Daoy (cell line): ENCODE data around the gene OR2H1. TPM values are rescaled to one million over a fixed set of nuclear protein-coding genes. Genes with fewer than 3 reads are reported as not detected.
"Not testable (repeated sequence)": the region's sequence is repeated elsewhere in the genome, so short reads cannot be mapped to it uniquely, and the experiment has no call there.

Experiments used
- DNase-seq: peaks from one replicate; pipeline ENCODE4 v3.0.0-alpha.2; 2015; ENCODE audit warnings: low read depth
- total RNA-seq: library from RNA; depleted of rRNA; stranded (reverse); fragments of >200 nt; shearing (Covaris generic); gene quantifications from 2 replicates; pipeline ENCODE4 v1.2.3, GENCODE V29; 2014; rRNA removed

OR2H1 gene
- total RNA-seq = not detected in 2 replicates

DNA sequence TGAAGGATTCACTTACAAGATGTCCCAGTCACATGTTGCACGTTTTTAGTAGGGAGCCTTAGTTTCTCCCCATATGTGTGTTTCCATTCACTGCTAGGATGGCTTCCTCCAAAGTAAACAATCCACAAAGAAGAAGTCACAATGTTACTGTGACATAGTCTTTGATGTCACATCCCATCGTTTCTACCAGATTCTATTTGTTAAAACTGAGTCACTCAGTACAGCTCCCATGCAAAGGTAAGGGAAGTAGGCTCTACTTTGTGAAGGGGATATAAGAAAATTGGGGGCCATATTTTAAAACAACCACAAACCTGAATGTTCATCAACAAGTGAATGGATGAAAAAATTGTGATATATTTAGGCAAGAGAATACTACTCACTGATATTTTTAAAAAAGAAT is at the start of gene OR2H1, which contains the start of gene OR11A1:
Gene OR2H1, plus strand, starts transcription at position 185 of the 400 bp plus-strand sequence. CDS start 4,615 bp downstream, outside the sequence.
Gene OR11A1, minus strand, starts transcription at position 101 of the 400 bp plus-strand sequence. CDS start 29,430 bp downstream, outside the sequence.
- DNase-seq = no peak

DNA sequence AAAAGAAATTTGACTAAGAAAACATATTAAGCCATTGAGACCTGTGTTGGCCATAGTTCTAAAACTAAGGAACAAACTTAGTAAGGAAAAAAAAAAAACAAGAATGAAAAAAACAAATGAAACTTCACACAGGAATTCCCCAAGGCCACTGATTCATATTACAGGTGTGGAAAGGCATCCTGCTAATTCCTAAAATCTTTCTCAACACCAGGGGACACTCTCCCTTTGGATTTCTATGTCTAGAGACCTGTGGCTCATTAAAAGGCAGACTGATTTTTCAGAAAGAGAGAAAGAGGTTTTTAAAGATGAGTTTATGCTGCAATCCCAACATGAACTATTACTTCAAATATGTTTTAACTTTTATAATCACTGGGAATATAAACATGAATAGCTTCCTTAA is 42.4 kb upstream of the OR2H1 start, which contains the start of gene OR12D1:
Gene OR12D1, plus strand, starts transcription at position 341 of the 400 bp plus-strand sequence.
- DNase-seq = peak; percentile 15

DNA sequence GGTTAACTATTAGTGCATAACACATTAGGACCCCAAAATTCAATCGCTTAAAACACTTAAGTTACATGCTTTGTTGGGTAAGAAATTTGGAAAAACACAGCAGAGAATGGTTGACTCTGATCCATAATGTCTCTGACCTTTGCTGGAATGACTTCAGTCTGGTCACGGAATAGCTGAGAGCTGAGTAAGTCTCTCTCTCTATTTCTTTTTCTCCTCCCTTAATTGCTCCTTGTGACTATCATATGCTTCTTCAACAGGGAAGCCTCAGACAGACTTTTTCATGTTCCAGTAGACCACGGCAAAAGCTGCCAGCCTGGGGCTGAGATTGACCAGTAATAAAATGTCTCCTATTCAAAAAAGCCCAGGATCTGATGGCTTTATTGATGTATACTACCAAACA is 37.4 kb upstream of the OR2H1 start:
- DNase-seq = peak; percentile 27

DNA sequence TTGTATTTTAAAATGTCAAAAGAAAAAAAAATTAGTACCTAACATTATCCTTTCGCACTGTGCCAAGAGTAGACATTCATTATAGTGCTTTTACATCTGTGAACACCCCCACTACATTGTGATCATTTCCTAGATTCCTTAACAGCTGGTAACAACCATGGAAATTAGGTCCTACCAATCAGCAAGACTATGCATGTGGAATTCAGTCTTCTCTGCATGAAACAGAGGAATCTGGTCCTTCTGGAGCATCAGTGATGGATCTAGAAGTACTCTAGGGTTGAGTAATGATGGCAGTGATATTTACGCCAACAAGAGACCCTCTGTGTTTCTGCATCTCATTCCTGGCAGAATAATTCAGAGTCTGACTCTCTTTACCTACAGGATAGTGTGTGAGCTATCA is 32.8 kb upstream of the OR2H1 start:
- no peak for DNase-seq

DNA sequence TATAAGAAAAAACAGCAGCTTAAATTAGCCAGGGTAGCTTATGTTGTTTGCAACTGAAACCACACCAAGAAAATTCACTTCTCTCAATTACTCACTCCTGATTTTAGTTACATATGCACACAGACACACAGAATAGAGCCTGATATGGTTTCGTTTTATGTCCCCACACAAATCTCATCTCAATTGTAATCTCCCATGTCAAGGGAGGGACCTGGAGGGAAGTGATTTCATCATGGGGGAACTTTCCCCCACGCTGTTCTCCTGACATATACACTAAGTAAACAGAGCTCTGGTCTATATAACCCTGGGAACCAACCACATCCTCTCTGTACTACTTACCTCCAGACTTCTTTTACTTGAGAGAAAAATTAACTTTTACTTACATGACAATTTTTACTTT is 32.4 kb upstream of the OR2H1 start:
- DNase-seq = peak; percentile 15

DNA sequence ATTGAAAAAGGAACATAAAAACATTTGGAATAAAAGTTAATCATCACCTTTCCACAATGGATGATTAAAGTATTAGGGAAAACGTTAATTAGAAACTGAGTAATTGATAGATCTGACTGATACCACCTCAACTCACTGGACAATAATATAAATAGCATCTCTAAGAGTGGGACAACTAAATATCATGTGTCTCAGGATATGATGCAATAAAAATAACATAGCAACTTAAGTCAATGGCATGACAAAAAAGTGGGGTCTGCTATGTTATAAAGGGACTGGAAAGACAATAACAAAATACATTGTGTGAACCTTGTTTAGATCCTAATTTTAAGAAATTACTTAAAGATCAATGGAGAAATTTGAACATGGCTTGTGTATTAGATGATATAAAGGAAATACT is 31.9 kb upstream of the OR2H1 start:
- no peak for DNase-seq

DNA sequence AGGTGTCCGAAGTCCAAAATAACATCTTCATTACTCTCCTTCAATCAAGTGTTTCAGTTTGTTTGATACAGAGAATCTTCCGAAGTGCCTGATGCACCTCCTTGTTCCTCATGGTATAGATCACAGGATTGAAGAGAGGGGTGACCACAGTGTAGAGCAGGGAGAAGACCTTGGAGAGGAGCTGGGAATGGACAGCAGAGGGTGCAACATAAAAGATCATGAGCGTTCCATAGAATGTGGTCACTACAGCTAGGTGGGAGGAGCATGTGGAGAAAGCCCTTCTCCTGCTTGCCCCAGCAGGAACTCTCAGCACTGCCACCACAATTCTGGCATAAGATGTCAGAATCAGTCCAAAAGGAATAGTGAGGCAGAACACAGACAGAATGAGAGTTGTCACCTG is 30.3 kb upstream of the OR2H1 start:
- DNase-seq = no peak

DNA sequence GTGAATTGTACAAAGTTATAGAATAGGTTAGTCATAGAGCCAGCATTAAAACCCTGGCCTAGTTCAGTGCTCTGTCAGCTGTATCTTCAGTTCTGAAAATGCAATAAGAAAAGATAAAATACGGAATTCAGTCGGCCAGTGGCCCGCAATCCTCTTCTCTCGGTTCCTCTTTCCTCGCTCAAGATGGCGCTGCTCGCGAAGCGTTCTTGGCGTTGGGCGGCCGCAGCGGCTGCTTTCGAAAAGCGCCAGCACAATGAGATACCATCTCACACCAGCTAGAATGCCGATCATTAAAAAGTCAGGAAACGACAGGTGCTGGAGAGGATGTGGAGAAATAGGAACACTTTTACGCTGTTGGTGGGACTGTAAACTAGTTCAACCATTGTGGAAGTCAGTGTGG is 20.2 kb upstream of the OR2H1 start:
- peak; percentile 61 for DNase-seq

DNA sequence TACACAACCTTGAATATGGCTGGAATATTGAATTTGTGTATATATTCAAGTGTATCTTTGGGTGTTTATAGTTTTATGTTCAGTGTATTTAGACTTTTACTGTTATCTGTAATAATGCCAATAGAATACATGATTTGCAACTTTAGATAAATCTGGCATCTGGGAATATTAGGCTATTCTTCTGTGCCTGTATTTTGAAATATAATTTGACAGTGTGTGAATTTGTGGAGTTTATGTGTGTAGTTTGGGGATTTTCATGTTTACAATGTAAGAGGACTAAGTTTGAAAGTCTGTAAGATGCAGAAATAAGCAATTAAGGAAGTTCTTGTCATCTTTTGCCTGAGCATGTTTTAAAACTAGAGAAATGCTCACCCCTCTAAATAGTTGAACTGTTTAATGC is 17.9 kb upstream of the OR2H1 start, which contains the start of gene OR10C1:
Gene OR10C1, plus strand, starts transcription at position 301 of the 400 bp plus-strand sequence. CDS start 710 bp downstream, outside the sequence.
- DNase-seq = no peak

DNA sequence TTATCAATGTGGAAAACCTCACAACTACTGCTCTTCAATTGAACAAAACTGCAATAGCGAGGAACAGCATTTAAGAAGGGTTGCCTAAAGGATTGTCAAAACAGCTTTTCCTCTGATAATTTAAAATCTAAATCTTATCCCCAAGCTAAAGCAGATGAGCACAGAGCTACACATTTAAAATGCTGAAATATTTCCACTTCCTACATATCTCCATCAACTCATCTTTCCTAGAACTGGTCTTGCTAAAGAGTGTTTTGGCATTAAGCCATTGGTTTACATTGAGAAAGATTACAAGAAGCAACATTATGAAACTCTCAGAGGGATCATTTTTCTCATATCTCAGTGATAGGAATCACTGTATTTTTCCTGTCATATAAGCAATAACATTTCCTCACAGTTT is 14.2 kb upstream of the OR2H1 start:
- DNase-seq = no peak

DNA sequence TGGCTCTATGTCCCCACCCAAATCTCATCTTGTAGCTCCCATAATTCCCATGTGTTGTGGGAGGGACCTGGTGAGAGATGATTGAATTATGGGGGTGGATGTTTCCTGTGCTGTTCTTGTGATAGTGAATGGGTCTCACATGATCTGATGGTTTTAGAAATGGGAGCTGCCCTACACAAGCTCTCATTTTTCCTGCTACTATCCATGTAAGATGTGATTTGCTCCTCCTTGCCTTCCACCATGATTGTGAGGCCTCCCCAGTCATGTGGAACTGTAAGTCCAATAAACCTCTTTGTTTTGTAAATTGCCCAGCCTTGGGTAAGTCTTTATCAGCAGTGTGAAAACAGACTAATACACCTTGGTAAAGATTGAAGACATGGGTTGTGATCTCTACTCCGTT is 12.9 kb upstream of the OR2H1 start:
- not testable (repeated sequence) for DNase-seq

DNA sequence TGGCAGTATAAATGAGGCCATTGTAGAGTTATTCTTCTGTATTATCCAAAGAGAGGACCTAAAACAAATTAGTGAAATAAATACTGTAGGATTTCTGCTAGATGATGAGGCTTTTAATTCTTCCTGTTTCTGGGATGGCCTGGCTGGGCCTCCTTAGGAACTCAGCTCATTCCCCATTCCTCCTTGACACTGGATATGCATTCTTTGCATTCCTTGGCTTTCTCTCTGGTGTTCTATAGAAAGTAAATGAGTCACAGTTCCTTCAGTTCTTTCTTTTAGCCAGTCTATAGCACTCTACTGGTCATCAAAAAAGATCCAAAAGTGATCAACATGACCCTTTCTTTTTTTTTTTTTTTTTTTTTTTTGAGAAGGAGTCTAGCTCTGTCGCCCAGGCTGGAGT is 9.3 kb upstream of the OR2H1 start:
- peak; percentile 68 for DNase-seq

DNA sequence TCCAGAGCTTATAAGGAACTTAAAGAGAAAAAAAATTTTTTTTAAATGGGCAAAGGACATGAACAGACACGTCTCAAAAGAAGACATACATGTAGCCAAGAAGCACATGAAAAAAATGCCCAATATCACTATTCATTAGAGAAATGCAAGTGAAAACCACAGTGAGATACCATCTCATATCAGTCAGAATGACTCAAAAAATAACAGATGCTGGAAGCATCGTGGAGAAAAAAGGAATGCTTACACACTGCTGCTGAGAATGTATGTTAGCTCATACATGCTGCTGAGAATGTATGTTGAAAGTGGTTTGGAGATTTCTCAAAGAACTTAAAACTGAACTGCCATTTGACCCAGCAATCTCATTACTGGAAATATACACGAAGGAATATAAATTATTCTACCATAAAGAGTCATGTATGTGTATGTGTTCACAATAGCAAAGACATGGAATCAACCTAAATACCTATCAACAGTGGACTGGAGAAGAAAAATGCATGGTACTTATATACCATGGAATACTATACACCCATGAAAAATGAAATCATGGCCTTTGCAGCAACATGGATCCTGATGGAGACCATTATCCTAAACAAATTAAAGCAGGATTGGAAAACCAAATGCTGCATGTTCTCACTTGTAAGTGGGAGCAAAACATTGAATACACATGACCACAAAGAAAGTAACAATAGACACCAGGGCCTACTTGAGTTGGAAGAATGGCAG is 5.3 kb upstream of the OR2H1 start:
- DNase-seq = peak; percentile 49

DNA sequence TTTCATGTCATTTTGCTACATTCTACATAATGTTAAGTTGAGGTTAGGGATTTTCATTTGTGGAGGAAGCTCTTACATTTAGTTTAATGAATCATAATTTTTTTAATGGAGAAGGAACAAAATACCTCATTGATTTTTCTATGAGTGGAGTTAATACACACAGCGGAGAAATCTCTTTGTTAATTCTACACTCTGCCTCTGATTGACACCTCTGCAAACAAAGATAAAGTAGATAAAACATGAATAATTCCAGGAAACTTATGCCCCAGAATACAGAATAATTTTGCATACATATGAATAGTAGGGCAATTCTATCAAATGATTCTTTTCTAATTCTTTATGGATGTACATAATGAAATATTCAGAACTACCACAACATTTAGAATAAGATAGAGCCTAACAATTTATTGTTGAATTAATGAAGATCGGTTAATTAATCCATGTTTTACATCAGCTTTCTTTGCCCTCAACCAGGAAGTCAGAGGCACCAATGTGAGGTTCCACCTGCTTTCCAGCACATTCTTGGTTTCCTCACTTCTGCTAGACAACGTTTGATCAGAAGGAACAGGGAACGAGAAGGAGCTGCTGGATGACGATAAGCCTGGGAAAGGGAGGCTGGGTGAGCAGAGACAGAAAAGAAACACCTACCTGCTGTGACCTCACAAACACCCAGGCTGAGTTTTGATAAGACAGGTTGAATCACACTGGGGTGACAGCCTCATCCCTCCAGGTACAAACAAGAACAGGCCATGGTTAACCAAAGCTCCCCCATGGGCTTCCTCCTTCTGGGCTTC is 4.3 kb downstream of the OR2H1 start:
- DNase-seq = no peak

DNA sequence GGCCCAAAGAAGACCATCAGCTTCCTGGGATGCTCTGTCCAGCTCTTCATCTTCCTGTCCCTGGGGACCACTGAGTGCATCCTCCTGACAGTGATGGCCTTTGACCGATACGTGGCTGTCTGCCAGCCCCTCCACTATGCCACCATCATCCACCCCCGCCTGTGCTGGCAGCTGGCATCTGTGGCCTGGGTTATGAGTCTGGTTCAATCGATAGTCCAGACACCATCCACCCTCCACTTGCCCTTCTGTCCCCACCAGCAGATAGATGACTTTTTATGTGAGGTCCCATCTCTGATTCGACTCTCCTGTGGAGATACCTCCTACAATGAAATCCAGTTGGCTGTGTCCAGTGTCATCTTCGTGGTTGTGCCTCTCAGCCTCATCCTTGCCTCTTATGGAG is 5.1 kb downstream of the OR2H1 start:
- DNase-seq = no peak

DNA sequence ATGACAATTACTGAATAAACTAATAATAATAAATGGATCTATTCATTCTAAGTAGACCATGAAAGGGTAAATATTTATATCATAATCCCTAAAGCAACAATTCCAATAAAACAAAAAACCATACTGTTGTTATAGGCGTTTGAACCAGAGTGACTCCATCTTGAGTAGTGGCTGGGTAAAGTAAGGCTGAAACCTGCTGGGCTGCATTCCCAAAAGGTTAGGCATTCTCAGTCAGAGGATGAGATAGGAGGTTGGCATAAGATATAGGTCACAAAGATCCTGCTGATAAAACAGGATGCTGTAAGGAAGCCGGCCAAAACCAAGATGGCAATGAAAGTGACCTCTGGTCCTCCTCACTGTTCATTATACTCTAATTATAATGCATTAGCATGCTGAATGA is 8.3 kb downstream of the OR2H1 start:
- DNase-seq = no peak

DNA sequence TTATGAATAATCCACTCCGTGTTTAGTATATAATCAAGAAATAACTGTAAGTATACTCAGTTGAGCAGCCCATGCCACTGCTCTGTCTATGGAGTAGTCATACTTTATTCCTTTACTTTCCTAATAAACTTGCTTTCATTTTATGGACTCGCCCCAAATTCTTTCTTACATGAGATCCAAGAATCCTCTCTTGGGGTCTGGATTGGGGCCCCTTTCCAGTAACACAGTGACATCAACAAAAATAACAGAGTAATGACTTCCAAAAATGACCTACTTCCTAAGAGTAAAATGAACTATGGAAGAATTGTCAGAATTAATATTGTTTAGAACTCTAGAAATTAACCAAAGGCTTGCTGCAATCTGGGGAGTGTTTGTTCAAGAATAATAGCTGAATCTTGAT is 8.8 kb downstream of the OR2H1 start:
- no peak for DNase-seq

DNA sequence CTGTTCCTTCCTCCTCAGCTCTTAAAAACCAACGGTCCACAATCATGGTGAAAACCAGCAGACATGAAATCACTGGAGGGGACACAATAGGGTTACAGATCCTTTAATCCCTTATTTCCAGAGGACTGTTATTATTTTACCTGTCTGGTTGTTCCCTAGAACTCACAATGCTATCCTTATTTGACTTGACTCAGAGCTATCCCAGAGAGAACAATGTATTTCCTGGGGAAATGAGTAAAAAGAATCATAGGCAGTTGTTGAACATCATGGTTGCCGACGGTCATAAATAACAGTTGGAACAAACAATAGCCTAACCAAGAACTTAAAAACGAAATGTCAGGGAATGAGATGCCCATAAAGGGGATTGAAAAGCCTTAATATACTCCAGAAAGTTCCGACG is 9.3 kb downstream of the OR2H1 start:
- DNase-seq = no peak

DNA sequence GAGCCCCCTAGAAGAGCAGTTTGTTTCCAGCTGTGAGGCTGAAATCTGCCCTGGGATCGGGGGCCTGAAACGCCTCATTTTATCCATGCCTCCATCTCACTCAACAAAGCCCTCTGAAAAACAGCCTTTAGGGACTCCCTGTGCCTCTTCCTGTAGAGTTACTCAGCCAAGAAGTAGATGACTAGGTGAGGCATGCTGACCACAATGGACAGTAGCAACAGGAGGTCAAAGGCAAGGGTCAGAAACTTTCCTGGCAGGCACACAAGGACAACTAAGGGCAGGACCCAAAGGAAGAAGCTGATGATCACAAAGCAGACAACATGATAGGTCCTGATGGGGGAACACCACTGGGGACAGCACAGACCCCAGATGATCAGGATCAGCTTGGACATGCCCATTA is 18.0 kb downstream of the OR2H1 start:
- DNase-seq = no peak

DNA sequence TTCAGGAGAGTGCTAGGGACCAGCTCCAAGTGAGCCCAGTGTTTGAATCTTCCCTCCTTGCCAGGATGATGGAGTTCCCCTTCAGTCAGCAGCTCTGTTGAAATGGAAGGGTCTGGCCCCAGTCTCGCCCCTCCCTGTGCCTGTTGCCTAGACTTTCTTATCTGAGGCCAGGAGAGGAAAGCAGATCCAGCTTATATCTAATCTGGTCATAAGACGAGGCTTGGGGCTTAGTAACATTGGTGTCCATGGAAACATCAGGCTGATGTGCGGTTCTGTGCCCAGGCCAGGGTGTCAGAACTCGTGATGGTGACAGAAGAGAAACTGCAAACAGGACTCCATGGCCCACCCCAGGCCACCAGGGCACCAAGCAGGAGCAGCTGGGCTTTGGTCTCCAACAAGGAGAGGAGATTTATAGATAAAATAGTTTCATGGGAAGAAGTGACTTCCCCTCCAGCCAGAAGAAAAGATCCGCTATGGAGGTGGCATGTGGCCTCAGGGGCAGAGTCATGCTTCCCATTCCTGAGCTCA is 21.0 kb downstream of the OR2H1 start:
- DNase-seq = no peak

DNA sequence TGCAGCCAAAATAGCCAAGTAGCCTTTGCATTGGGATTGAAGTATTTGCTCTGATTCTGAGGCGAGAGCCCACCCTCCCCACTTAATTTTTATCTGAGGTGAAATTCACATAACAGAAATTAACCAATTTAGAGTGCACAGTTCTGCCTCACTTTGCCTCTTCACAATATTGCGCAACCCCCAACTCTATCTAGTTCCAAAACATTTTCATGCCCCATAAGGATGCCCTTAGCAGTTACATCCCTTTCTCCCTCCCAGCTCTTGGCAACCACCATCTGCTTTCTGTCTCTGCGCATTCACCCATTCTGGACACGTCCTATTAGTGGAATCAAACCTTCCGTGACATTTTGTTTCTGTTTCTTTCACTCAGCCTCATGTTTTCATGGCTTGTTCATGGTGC is 21.8 kb downstream of the OR2H1 start:
- no peak for DNase-seq

DNA sequence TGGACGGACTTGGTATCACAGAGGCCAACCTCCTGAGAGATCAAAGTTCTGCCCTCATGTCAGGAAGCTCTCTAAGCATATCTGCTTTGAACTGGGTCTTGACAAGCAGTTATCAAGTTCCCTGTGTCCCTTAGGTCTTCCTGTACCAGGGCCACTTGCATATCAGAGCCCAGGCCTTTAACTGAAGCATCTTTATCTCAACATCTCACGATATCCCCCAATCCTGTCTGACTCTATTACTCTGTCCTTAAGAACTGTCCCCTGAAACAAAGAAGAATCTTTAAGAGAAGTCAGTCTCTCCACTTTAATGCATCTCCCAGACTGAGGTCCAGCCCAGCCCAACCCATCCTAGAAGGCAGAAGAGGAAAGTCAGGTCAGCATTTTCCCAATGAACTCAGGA is 22.6 kb downstream of the OR2H1 start:
- no peak for DNase-seq

DNA sequence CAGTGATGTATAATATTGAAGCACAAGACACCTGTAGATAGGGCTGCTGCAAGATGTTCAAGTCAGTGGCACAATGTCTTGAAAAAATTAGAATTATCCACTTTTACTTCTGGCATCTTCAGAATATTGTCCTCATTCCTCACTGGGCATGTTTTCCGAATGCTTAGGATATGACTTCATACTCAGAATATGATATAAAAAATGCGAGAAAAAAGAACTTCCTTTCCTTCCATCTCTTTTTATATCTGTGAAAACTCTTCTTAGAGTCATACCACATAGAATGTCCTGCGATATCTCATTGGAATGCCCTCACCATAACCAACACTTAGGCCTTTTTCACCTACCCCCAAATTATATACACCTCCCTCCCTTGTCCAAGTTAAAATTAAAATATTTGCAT is 26.2 kb downstream of the OR2H1 start:
- no peak for DNase-seq
